KMS-11 (cell line): ENCODE data around the gene ILF3.

Source experiments
- H2AFZ ChIP-seq: fragments of 200-600 bp; sonication (generic); 2 replicates; pipeline ENCODE4 v1.6.1; 2016; ENCODE audit warnings: antibody characterized with exemption, mixed run types, low read depth
- H3K27ac ChIP-seq: fragments of 200-600 bp; sonication (generic); 2 replicates; pipeline ENCODE4 v1.6.1; 2016; ENCODE audit warnings: mild to moderate bottlenecking, mixed run types
- H3K27me3 ChIP-seq: fragments of 200-600 bp; sonication (generic); 2 replicates; pipeline ENCODE4 v1.6.1; 2017; ENCODE audit warnings: mild to moderate bottlenecking, low read depth, mixed run types, moderate library complexity; ENCODE audit not compliant: insufficient read depth
- H3K36me3 ChIP-seq: fragments of 200-600 bp; sonication (generic); 2 replicates; pipeline ENCODE4 v1.6.1; 2017; ENCODE audit warnings: mild to moderate bottlenecking, mixed run types; ENCODE audit not compliant: insufficient read depth
- H3K4me1 ChIP-seq: fragments of 200-600 bp; sonication (generic); 2 replicates; pipeline ENCODE4 v1.6.1; 2016; ENCODE audit warnings: mild to moderate bottlenecking, low read depth, mixed run types; ENCODE audit not compliant: poor library complexity, severe bottlenecking
- H3K4me2 ChIP-seq: fragments of 200-600 bp; sonication (generic); 2 replicates; pipeline ENCODE4 v1.7.0; 2016; ENCODE audit warnings: mild to moderate bottlenecking, mixed run types
- H3K4me3 ChIP-seq: fragments of 200-600 bp; sonication (generic); IDR thresholded peaks from 2 replicates; pipeline ENCODE4 v1.6.1; 2017; ENCODE audit warnings: low read depth, low read length, mixed read lengths; ENCODE audit not compliant: insufficient read depth
- H3K79me2 ChIP-seq: fragments of 200-600 bp; sonication (generic); 2 replicates; pipeline ENCODE4 v1.6.1; 2016; ENCODE audit warnings: low read depth, mixed run types; ENCODE audit not compliant: insufficient read depth
- H3K9ac ChIP-seq: fragments of 200-600 bp; sonication (generic); 2 replicates; pipeline ENCODE4 v1.6.1; 2016; ENCODE audit warnings: mild to moderate bottlenecking, mixed run types
- H4K20me1 ChIP-seq: fragments of 200-600 bp; sonication (generic); 2 replicates; pipeline ENCODE4 v1.6.1; 2016; ENCODE audit warnings: mild to moderate bottlenecking, mixed run types; ENCODE audit not compliant: insufficient read depth
- TF ChIP-seq, protein P1 (sequence below): fragments of 200-600 bp; sonication (generic); conservative IDR thresholded peaks from 2 replicates; pipeline ENCODE4 v1.6.1; 2017; ENCODE audit warnings: low read depth, mild to moderate bottlenecking, antibody characterized with exemption, low read length, moderate library complexity, mixed read lengths

The ILF3 gene

GRCh38 chr19:10654610-10655456 lies 687 bp downstream of the ILF3 start:
- peak overlapping the region; percentile 98 for H3K9ac ChIP-seq
- peaks cover 10% of the 10 kb centered on the region; the same call in 1 of the 2 replicates for H3K36me3 ChIP-seq
- no peak overlapping the region for H3K4me3 ChIP-seq
- peaks cover 41% of the 10 kb centered on the region for H3K4me1 ChIP-seq
- peaks cover 66% of the 10 kb centered on the region for H3K79me2 ChIP-seq
- TF ChIP-seq, protein P1, sequence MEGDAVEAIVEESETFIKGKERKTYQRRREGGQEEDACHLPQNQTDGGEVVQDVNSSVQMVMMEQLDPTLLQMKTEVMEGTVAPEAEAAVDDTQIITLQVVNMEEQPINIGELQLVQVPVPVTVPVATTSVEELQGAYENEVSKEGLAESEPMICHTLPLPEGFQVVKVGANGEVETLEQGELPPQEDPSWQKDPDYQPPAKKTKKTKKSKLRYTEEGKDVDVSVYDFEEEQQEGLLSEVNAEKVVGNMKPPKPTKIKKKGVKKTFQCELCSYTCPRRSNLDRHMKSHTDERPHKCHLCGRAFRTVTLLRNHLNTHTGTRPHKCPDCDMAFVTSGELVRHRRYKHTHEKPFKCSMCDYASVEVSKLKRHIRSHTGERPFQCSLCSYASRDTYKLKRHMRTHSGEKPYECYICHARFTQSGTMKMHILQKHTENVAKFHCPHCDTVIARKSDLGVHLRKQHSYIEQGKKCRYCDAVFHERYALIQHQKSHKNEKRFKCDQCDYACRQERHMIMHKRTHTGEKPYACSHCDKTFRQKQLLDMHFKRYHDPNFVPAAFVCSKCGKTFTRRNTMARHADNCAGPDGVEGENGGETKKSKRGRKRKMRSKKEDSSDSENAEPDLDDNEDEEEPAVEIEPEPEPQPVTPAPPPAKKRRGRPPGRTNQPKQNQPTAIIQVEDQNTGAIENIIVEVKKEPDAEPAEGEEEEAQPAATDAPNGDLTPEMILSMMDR: no peak
- no peak overlapping the region for H2AFZ ChIP-seq
- no peaks in the 10 kb centered on the region for H3K27me3 ChIP-seq
- peak overlapping the region; percentile 76 for H3K4me2 ChIP-seq
- H3K27ac ChIP-seq: peak overlapping the region; percentile 91
- peaks cover 39% of the 10 kb centered on the region for H4K20me1 ChIP-seq

GRCh38 chr19:10655457-10656312 lies 1.5 kb downstream of the ILF3 start:
- H4K20me1 ChIP-seq: peaks cover 47% of the 10 kb centered on the region
- TF ChIP-seq, protein P1: no peak
- H3K27me3 ChIP-seq: no peaks in the 10 kb centered on the region
- H3K4me2 ChIP-seq: peak overlapping the region; percentile 76
- H3K4me3 ChIP-seq: no peak overlapping the region
- peaks cover 41% of the 10 kb centered on the region for H3K4me1 ChIP-seq
- peaks cover 74% of the 10 kb centered on the region for H3K79me2 ChIP-seq
- H3K9ac ChIP-seq: peak overlapping the region; percentile 98
- peak overlapping the region; percentile 91 for H3K27ac ChIP-seq
- peaks cover 15% of the 10 kb centered on the region; the same call in 1 of the 2 replicates for H3K36me3 ChIP-seq
- no peak overlapping the region for H2AFZ ChIP-seq

GRCh38 chr19:10660346-10660745 lies 6.2 kb downstream of the ILF3 start:
- Histone ChIP-seq H4K20me1 (peaks cover 87% of the 10 kb centered on the region), H2AFZ (no peak overlapping the region), H3K27me3 (no peaks in the 10 kb centered on the region), H3K4me1 (peaks cover 35% of the 10 kb centered on the region), H3K27ac (no peak overlapping the region), H3K36me3 (peaks cover 16% of the 10 kb centered on the region; the same call in 1 of the 2 replicates), H3K9ac (no peak overlapping the region), H3K4me3 (no peak overlapping the region), H3K79me2 (peaks cover 100% of the 10 kb centered on the region), H3K4me2 (no peak overlapping the region; the same call in 1 of the 2 replicates)
- TF ChIP-seq, protein P1: no peak

DNA sequence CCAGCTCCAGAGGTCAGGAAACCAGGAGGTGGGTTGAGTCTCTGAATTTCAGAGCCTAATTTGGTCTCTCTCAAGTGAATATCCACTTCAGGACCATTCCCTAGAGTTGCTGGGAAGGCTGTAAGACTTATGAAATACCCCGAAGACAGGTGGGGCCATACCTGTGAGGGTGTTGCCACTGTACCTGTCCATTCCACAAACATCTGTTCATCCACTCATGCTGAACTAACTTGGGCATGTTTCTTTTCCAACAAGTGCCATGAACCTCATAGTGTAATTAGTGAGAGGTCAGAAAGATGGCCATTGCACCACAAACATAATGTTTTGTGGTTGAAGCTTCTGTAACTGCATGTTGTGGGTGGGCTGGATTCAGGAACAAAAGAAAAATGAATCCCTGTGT lies 7.8 kb downstream of the ILF3 start:
- no peak overlapping the region for H3K4me3 ChIP-seq
- H3K27ac ChIP-seq: no peak overlapping the region
- no peak overlapping the region for H2AFZ ChIP-seq
- H3K79me2 ChIP-seq: peaks cover 100% of the 10 kb centered on the region
- H3K27me3 ChIP-seq: no peaks in the 10 kb centered on the region
- H3K4me2 ChIP-seq: no peak overlapping the region
- H3K9ac ChIP-seq: no peak overlapping the region
- peaks cover 91% of the 10 kb centered on the region for H4K20me1 ChIP-seq
- TF ChIP-seq, protein P1: no peak
- peaks cover 32% of the 10 kb centered on the region for H3K4me1 ChIP-seq
- H3K36me3 ChIP-seq: peaks cover 20% of the 10 kb centered on the region; the same call in 1 of the 2 replicates
